HEK293 (cell line): ENCODE data around the gene OSBPL10.

Source experiments
- HOXA7 ChIP-seq: sonication (generic); formaldehyde crosslinking; IDR thresholded peaks from 2 replicates; pipeline ENCODE4 v1.8.1; 2022; ENCODE audit warnings: missing genetic modification reagents, borderline replicate concordance
- ZNF138 ChIP-seq: fragments of 450-650 bp; formaldehyde crosslinking; IDR thresholded peaks from 2 replicates; pipeline ENCODE4 v1.5.1; 2016; ENCODE audit warnings: missing biosample characterization, missing genetic modification characterization, borderline replicate concordance

DNA sequence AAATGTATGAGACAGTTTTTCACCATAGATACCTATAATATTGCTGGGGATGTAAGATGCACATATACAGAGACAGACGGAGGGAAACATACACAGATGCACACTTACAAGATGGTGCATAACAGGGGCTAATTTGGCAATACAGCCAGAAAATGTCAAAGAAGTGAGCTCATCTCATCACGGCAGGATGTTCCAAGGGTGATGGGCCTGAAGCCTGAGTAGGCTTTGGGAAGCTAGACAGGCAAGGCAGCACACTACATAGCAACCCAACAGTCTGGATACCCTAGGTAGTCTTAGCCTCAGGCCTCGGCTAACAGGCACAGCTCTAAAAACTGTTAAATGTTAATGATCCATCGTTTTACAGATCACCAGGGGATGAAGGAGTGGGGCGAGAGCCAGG lies 148.5 kb downstream of the OSBPL10 start:
- TF ChIP-seq ZNF138 (tag by site-specific recombination) (no peak), HOXA7 (CRISPR knock-in tag) (no peak)
